Stomach (tissue), 9 donors: Measurements from ENCODE around the gene SLN. TPM values are rescaled to one million over a fixed set of nuclear protein-coding genes. Genes with fewer than 3 reads are reported as not detected.

Source experiments
- DNase-seq, 2 donors: peaks; one replicate each; pipeline versions ENCODE4 v3.0.0 to v3.0.0-alpha.2; 2013 to 2019
- H3K27ac ChIP-seq, 5 donors: fragments of 200-600 bp in 4 of 5; sonication (generic) in 4 of 5; one replicate each; pipeline ENCODE4 v1.5.1; 2013 to 2019; ENCODE audit warnings: mild to moderate bottlenecking in 1 of 5, moderate library complexity in 1 of 5
- H3K27me3 ChIP-seq, 3 donors: fragments of 200-600 bp; sonication (generic); one replicate each; pipeline ENCODE4 v1.5.1; 2017 to 2019; ENCODE audit warnings: mixed run types in 1 of 3
- H3K36me3 ChIP-seq, 4 donors: fragments of 200-600 bp; sonication (generic); 1 replicate in 3 of 4; 2 replicates in 1 of 4; pipeline ENCODE4 v1.5.1; 2016 to 2019
- H3K4me1 ChIP-seq, 4 donors: fragments of 200-600 bp; sonication (generic); one replicate each; pipeline ENCODE4 v1.5.1; 2016 to 2019
- H3K4me3 ChIP-seq, 4 donors: fragments of 200-600 bp; sonication (generic) in 3 of 4; one replicate each; pipeline ENCODE4 v1.5.1; 2016 to 2019; ENCODE audit warnings: mild to moderate bottlenecking in 1 of 4
- H3K9me3 ChIP-seq, 4 donors: fragments of 200-600 bp; sonication (generic); one replicate each; pipeline ENCODE4 v1.5.1; 2016 to 2019
- CTCF ChIP-seq, 7 experiments: fragments of 450-650 bp in 4 of 7; fragments of 200-600 bp in 3 of 7; sonication (generic) in 3 of 7; IDR thresholded peaks; one replicate each; pipeline ENCODE4 v1.5.1; 2016 to 2019; ENCODE audit warnings: antibody characterized with exemption in 7 of 7, control low read depth in 2 of 7, mild to moderate bottlenecking in 1 of 7
- EP300 ChIP-seq: sonication (generic); formaldehyde crosslinking; IDR thresholded peaks from one replicate; pipeline ENCODE4 v1.6.1; 2017; ENCODE audit warnings: antibody characterized with exemption
- POLR2A ChIP-seq, 4 donors: fragments of 450-650 bp; IDR thresholded peaks; one replicate each; pipeline ENCODE4 v1.6.1; 2016; ENCODE audit warnings: antibody characterized with exemption in 4 of 4, control low read depth in 2 of 4, mild to moderate bottlenecking in 1 of 4, moderate library complexity in 1 of 4
- POLR2AphosphoS5 ChIP-seq, 3 donors: sonication (generic); formaldehyde crosslinking; IDR thresholded peaks; one replicate each; pipeline ENCODE4 v1.6.1; 2016; ENCODE audit warnings: antibody characterized with exemption in 3 of 3
- WGBS, 5 donors: extraction: QIAGEN DNeasy Blood & Tissue Kit in 3 of 5; methylation state at CpG; one replicate each; pipeline versions ENCODE4 v1.1.5 to v1.1.7; 2013 to 2018; 5-methylcytosine and 5-hydroxymethylcytosine counted together
- intact Hi-C: fragments of 100-400 bp; cut with DNase I; formaldehyde crosslinking; loops from one replicate; pipeline ENCODE4 v1.15.1; 2023; ENCODE audit warnings: low total_unique reads
- polyA plus RNA-seq, 3 donors: library from polyadenylated mRNA; stranded (reverse); fragments of 200-250 nt; gene quantifications; one replicate each; pipeline ENCODE4 v1.2.3, GENCODE V29; 2013
- total RNA-seq, 5 donors: library from RNA; depleted of rRNA; stranded (reverse); fragments of >200 nt; gene quantifications; one replicate each; pipeline versions ENCODE4 v1.1.0 to v1.2.3, GENCODE V29; 2014 to 2016
- donor health status: healthy with polysubstance abuse.
- donor health status: Bipolar disorder and iron deficiency.
- donor health status: healthy.

Gene SLN
- total and polyA plus RNA-seq, 8 donors: 5.3 TPM; not detected in 7

GRCh38 chr11:107752949-107753822 lies 41.3 kb upstream of the SLN start:
- Histone ChIP-seq H3K36me3 (no peaks in the 10 kb centered on the region), H3K4me3 (no peak overlapping the region), H3K9me3 (no peaks in the 10 kb centered on the region), H3K27ac (no peak overlapping the region), H3K27me3 (no peaks in the 10 kb centered on the region), H3K4me1 (no peaks in the 10 kb centered on the region)
- no peak for DNase-seq
- TF ChIP-seq POLR2A (IDR thresholded peaks at IDR 0.05) (no peak), POLR2AphosphoS5 (IDR thresholded peaks at IDR 0.05) (no peak), CTCF (IDR thresholded peaks at IDR 0.05) (no peak), EP300 (no peak)
- WGBS, 5 donors: 44 to 81% (median 65%) methylated on average over 2 of the region's 2 CpGs
- intact Hi-C loops: no loop called here

GRCh38 chr11:107752508-107752907 lies 40.7 kb upstream of the SLN start:
- H3K27ac ChIP-seq: no peak overlapping the region
- H3K9me3 ChIP-seq: no peaks in the 10 kb centered on the region
- intact Hi-C loops: no loop called here
- H3K27me3 ChIP-seq: no peaks in the 10 kb centered on the region
- WGBS, 5 donors: 60 to 75% (median 71%) methylated on average over 5 of the region's 5 CpGs
- no peak for TF ChIP-seq POLR2AphosphoS5 (IDR thresholded peaks at IDR 0.05)
- TF ChIP-seq CTCF (IDR thresholded peaks at IDR 0.05): no peak
- TF ChIP-seq EP300: no peak
- no peak for TF ChIP-seq POLR2A (IDR thresholded peaks at IDR 0.05)
- no peak for DNase-seq
- no peaks in the 10 kb centered on the region for H3K4me1 ChIP-seq
- no peak overlapping the region for H3K4me3 ChIP-seq
- no peaks in the 10 kb centered on the region for H3K36me3 ChIP-seq

- WGBS, 5 donors: 74 to 91% (median 89%) methylated on average over 9 of the region's 9 CpGs
- no peaks in the 10 kb centered on the region for H3K4me1 ChIP-seq
- H3K27ac ChIP-seq: no peak overlapping the region
- no peak for DNase-seq
- no peaks in the 10 kb centered on the region for H3K9me3 ChIP-seq
- intact Hi-C loops: no loop called here
- TF ChIP-seq EP300 (no peak), POLR2AphosphoS5 (IDR thresholded peaks at IDR 0.05) (no peak), POLR2A (IDR thresholded peaks at IDR 0.05) (no peak), CTCF (IDR thresholded peaks at IDR 0.05) (no peak)
- H3K4me3 ChIP-seq: no peak overlapping the region
- H3K36me3 ChIP-seq: no peaks in the 10 kb centered on the region
- no peaks in the 10 kb centered on the region for H3K27me3 ChIP-seq
Measured at GRCh38 chr11:107751082-107751481, 39.2 kb upstream of the SLN start.

- H3K36me3 ChIP-seq: no peaks in the 10 kb centered on the region
- no peak for DNase-seq
- H3K9me3 ChIP-seq: no peaks in the 10 kb centered on the region
- no peak overlapping the region for H3K4me3 ChIP-seq
- no peaks in the 10 kb centered on the region for H3K27me3 ChIP-seq
- H3K4me1 ChIP-seq: no peaks in the 10 kb centered on the region
- WGBS, 5 donors: 82 to 90% (median 86%) methylated on average over 14 to 15 of the region's 15 CpGs
- intact Hi-C loops: no loop called here
- no peak for TF ChIP-seq POLR2AphosphoS5 (IDR thresholded peaks at IDR 0.05)
- TF ChIP-seq CTCF (IDR thresholded peaks at IDR 0.05): no peak
- TF ChIP-seq EP300: no peak
- TF ChIP-seq POLR2A (IDR thresholded peaks at IDR 0.05): no peak
- H3K27ac ChIP-seq: no peak overlapping the region
Measured at GRCh38 chr11:107750313-107750712, 38.5 kb upstream of the SLN start.
